Retinal pigment epithelial cell (primary cell): Measurements from ENCODE around the gene LRRC18.

Source experiments
- DNase-seq: peaks from one replicate; pipeline ENCODE4 v3.0.0-alpha.2; 2010; ENCODE audit warnings: low read depth
- H3K4me3 ChIP-seq: 2 replicates; pipeline ENCODE4 v1.5.1; 2011; ENCODE audit warnings: mild to moderate bottlenecking, low read length, control low read depth, moderate library complexity
- TF ChIP-seq, protein P1 (sequence below): conservative IDR thresholded peaks from 2 replicates; pipeline ENCODE4 v1.5.1; 2011; ENCODE audit warnings: low read depth, low read length, control low read depth, inconsistent platforms

The LRRC18 gene

DNA sequence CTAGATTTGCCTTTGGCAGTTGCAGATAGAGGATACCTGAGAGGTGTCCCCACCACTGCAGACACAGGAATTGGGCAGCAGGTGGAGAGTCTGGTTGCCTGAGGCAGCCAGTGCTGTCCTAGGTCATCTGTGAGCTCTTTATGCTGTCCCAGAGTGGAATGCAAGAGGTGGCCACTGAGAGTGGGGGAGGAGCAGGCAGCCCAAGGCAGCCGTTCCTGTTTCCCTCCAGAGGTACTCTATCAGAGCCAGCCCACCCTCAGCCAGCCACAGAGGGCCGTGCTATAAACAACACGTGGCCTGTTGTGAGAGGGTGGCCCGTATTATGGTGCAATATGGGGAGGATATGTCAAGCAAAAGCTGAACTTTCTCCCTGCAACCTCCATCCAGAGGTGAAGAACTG lies 8.5 kb downstream of the LRRC18 start:
- TF ChIP-seq, protein P1, sequence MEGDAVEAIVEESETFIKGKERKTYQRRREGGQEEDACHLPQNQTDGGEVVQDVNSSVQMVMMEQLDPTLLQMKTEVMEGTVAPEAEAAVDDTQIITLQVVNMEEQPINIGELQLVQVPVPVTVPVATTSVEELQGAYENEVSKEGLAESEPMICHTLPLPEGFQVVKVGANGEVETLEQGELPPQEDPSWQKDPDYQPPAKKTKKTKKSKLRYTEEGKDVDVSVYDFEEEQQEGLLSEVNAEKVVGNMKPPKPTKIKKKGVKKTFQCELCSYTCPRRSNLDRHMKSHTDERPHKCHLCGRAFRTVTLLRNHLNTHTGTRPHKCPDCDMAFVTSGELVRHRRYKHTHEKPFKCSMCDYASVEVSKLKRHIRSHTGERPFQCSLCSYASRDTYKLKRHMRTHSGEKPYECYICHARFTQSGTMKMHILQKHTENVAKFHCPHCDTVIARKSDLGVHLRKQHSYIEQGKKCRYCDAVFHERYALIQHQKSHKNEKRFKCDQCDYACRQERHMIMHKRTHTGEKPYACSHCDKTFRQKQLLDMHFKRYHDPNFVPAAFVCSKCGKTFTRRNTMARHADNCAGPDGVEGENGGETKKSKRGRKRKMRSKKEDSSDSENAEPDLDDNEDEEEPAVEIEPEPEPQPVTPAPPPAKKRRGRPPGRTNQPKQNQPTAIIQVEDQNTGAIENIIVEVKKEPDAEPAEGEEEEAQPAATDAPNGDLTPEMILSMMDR, result no peak
- no peak overlapping the region for H3K4me3 ChIP-seq
- DNase-seq, result no peak

DNA sequence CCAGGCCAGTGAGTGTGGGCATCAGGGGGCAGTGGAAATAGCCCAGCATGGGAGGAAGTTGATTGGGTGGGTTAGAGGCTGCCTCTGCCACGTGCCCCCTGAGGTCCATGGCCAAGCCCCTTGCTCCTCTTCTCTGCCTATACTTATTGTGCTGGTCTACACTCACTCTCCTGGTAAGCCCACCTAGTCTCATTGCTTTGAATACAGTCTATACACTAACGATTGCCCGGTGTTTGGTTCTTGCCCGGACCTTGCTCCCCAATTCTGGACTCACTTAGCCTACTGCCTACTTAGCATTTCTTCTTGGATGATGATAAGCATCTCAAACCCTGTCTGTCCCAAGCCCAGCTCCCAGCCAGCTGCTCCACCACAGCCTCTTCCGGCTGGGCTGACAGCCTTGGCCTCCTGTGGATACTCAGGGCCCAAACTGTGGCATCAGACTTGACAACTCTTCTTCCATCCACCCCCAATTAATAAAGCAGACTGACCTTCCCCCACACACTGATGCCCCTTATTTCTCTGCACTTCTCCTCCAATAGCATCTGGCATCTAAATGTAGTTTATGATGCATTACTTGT lies 10.1 kb downstream of the LRRC18 start:
- TF ChIP-seq, protein P1, result no peak
- no peak for DNase-seq
- no peak overlapping the region for H3K4me3 ChIP-seq

DNA sequence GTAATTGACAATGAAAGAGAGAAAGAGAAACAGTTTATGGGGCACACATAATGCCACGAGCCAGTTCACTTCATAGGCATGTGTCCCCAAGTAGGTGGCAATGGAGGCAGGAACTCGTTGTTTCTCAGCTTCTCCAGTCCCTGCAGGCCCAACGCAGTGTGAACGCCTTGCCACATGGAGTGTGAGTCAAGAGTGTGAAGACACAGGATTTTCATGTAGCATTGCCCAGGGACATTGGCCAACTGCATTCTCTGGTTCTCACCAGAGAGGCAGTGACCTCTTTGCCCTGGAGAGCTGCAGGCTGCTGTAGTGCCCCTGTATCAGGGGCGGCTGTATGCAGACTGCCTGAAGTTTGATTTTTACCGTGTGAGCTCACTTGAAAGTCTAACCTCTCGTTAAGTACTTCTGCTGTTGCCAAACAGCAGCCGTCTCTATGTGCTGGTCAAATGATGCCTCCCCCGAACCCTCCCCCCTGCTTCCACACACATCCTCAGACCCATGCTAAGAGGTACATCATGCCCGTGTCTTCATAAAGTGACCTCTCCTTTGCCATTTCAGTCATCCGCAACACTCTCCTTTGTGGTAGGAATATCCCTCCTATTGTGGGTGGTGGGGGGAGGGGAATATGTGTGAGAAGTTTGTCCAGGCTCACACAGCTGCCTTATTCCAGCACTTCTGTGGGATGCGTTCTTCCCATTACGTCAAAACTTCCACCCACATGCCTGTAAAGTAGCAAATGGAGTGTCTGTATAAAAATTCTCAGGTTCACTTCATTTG lies 12.7 kb downstream of the LRRC18 start:
- no peak for DNase-seq

DNA sequence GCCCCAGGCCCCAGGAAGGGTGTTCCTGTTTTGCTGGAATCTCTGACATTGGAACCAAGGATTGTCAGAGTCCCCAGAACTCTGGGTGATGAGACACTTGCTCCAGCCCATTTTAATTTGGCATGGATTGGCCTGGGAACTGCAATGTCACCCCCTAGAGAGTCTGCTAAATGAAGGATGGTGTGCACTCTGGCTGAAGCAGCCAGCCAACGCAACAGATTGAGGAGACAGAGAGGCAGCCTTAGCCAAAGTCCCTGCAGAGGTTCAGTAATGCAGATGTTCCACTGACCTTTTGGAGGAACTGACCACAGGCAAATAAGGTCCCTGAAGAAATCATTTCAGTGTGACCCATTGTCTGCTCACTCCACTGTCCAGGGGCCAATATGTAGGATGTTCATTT lies 13.4 kb downstream of the LRRC18 start:
- TF ChIP-seq, protein P1, result no peak
- no peak overlapping the region for H3K4me3 ChIP-seq
- DNase-seq, result no peak

More for the DNA sequence above, 12.7 kb downstream of the LRRC18 start:
- no peak overlapping the region for H3K4me3 ChIP-seq
- TF ChIP-seq, protein P1, result no peak

DNA sequence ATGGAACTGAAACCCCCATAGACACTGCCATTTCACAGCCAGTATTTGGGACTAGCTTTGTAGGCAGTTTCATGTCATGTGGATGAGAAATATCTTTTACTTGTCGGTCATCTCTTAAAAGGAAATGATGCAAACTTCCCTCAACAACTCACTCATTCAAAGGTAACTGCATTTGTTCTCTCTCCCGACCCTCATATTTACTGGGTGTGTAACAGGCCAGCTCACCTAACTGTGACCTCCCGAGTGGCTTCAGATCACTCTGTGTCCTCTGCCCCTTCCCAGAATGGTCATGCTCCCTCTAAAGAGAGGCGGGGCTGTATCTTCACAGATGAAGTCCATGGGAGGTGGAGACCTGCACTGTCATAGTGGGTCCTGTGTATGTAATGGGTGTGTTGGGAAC lies 14.7 kb downstream of the LRRC18 start:
- TF ChIP-seq, protein P1, result no peak
- H3K4me3 ChIP-seq, result no peak overlapping the region
- no peak for DNase-seq

DNA sequence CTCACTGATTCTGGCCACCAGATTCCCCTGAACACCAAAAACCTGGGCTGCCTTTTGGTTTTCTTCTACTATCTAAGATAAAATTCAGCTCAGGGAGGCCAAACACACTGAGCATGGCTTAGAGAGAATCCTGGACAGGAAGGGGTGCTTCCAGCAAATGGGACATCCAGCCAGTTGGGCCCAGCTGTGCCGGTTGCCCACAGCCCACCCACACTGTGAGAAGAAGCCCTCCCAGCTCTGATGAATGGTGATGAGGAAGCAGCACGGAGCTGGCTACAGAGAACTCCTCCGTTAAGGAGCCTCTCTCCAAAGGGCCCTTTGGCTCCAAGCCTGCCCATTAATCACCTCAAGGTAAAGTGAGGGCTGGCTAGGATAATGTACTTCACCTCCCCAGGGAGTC lies 15.9 kb downstream of the LRRC18 start:
- TF ChIP-seq, protein P1, result no peak
- no peak overlapping the region for H3K4me3 ChIP-seq
- no peak for DNase-seq

DNA sequence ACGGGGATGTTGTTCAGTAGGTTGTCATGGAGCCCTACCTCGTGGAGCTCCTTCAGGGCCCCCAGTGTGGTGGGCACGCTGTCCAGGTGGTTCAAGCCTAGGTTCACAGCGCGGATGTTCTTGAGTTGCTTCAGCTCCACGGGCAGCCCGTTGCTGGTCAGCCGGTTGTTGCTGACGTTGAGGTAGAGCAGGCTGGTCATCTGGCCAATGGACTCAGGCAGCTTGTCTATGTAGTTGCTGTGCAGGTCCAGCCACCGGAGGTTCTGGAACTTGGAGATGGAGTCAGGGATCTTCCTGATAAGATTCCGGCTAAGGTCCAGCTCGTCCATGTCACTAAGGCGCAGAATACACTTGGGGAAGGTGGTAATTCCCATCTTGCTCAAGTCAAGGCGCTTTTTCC lies 26.0 kb downstream of the LRRC18 start:
- no peak for DNase-seq
- no peak overlapping the region for H3K4me3 ChIP-seq
- TF ChIP-seq, protein P1, result no peak
